GM19455 (cell line): Measurements from ENCODE around the gene APLP1.
A peak's percentile ranks its signal among the peaks of the same experiment; 100 is the strongest.
"Not testable (repeated sequence)": the region's sequence is repeated elsewhere in the genome, so short reads cannot be mapped to it uniquely, and the experiment has no call there.

Experiments
- ATAC-seq: cut with Tn5 transposase; IDR thresholded peaks from one replicate; pipeline ENCODE4 v1.9.1; 2021; ENCODE audit not compliant: unreplicated experiment

APLP1 gene

DNA sequence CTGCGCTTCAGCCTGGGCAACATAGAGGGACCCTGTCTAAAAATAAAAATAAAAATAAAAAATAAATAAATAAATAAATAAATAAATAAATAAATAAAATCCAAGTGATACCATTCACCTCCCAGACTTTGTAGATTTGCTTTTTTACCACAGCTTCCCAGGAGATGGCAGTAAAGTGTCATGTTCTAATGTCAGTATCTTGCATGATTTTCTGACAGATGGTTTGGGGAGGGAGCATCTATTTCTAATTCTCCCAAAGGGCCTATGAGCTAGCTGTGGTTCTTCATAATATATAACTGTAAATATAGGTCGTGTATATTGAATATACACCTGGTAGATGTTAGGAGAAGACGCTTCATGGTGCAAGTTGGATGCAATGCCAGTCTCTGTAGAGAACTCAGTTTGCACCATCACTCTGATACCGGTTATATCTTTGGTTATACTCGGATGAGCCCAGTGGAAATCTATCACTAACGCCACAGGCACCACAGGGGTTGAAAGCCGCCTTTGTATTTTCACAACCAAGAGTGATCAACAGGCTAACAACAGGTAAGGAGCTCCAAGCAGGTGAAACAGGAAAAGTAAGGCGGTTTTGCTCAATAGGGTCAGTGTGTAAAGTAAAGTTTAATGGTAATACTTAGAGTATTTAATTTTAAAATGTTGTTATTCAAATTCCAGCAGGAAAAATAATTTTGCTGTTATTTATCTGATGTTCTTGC, 13.9 kb downstream of the APLP1 start:
- no peak for ATAC-seq

DNA sequence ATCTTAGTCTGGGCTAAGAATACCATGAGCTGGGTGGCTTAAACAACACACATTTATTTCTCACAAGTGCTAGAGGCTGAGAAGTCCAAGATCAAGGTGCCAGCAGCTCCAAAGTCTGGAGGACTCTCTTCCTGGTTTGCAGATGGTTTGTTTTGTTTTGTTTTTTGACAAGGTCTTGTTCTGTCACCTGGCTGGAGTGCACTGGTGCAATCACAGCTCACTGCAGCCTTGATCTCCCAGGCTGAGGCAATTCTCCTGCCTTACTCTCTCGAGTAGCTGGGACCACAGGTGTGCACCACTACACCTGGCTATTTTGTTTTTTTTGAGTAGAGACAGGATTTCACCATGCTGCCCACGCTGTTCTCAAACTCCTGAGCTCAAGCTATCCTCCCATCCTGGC, 15.5 kb downstream of the APLP1 start:
- no peak for ATAC-seq

DNA sequence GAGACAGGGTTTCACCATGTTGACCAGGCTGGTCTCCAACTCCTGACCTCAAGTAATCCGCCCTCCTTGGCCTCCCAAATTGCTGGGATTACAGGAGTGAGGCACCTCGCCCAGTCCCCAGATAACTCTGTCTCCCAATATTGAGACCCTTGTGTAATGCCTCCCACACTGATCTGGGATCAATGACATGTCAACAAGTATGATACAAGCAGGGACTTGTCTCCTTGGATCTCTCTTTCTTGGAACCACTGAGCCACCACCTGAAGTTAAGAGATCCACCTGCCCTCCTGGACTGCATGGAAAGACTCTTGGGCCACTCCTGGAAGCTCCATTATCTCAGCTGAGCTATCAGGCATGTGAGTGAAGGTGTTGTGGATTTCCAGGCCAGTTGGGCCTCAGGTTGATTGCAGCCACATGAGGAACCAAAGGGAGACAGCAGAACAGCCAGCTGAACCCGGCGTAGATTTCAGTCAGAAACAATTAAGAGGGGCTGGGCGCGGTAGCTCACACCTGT, 16.9 kb downstream of the APLP1 start:
- ATAC-seq: no peak

DNA sequence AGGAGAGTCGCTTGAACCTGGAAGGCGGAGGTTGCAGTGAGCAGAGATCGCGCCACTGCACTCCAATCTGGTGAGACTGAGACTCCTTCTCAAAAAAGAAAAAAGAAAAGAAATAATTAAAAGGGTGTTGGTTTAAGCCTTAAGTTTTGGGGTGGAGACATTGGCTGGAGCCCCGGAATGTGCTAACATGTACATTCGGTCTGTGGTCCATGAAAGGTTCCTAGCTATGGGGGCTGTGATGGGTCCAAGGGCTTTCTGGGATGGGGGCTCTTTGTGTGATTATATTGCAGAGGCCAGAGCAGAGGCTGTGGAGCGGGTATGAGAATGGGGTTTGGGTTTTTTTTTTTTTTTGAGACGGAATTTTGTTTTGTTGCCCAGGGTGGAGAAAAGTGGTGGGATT, 17.5 kb downstream of the APLP1 start:
- ATAC-seq: no peak

DNA sequence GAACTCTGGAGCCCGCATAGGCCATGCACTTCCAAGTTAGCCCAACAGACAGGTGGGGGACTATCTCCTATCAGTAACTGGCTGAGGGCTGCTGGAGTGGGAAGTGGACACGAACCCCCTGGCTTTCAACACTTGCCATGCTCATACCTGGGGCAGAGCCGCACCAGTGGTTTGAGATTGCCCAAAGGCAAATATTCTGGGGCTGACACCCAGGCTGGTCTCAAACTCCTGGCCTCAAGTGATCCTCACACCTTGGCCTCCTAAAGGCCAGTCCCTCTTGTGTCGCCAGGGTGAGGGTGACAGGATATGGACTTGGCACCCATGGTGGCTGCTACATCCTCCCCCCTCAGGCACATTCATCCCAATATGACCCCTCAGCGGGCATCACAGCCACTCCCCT, 18.8 kb downstream of the APLP1 start:
- ATAC-seq: no peak

DNA sequence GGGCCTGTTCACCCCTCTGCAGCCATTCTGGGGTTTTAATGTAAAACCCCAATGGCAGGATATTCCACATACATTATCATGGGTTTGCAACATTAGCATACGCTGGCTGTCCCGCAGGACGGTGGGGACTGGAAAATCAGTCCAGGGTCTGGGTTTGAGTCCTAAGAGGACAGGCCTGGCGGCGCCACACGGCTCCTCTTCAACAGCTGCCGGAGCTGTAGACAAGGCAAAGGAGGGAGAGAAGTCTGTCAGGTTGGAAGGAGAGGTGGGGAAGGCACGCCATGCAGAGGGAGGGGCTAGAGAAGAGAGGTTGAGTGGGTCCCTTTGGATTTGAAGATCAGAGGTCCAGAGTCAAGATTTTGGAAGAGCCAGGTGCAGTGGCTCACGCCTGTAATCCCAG, 20.0 kb downstream of the APLP1 start:
- no peak for ATAC-seq

DNA sequence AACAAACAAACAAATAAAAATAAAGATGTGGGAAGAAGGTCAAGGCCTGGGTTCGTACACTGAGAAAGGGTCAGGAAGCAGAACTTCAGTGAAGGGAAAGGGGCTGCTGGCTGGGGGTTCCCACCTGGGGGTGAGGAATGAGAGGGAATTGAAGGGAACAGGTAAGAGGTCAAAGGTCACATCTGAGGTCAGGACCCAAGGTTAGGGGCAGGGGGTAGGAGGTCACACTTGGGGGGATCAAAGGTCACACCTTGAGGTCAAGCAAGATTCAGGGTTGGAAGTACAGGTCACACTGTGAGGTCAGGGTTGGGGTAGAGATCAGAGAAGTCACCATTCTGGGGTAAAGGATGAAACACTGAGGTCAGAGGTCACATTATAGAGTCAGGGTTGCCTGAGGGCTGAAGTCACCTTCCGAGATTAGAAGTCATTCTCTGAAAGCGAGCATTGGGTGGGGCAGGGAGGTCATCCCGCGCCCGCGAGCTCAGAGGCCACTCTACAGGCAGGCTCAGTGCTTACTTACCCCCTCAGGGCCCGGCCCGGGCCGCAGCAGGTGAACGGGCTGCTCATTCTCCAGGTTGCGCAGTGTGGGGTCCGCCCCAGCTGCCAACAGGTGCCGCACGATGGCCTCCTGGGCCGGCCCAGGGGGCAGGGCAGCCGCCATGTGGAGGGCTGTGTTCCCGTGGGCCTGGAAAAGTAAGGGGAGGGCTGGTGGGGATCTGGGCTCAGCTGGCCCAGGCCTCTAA, 21.2 kb downstream of the APLP1 start:
- no peak for ATAC-seq

DNA sequence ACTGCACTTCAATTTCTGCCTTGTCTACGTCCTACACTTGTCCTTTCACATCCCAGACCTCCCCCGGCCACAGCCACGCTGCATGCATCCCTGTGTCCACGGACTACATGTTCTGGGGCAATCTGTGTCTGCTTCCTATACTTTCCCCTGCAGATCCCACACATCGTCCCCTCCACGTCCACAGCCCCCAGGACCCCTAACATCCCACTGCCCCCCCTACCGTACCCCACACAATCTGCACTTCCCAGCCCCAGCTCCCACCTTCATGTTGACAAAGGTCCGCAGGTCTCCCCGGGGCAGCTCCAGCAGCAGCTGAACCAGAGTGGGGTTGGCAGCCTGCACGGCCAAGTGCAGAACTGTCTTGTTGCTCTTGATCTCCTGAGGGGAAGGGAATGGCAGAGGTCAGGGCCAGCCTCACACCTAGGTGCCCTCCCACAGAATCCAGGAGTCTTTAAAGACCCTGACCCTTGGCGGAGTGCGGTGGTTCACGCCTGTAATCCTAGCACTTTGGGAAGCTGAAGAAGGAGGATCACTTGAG, 21.8 kb downstream of the APLP1 start:
- ATAC-seq: no peak

DNA sequence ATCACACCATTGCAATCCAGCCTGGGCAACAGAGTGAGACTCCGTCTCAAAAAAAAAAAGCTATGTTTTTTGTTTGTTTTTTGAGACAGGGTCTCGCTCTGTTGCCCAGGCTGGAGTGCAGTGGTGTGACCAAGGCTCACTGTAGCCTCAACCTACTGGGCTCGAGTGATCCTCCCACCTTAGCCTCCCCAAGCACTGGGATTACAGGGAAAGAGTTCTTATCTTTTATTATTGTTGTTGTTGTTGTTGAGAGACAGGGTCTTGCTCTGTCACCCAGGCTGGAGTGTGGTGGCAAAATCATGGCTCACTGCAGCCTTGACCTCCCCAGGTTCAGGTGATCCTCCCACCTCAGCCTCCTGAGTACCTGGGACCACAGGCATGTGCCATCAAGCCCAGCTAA, 23.4 kb downstream of the APLP1 start:
- not testable (repeated sequence) for ATAC-seq

DNA sequence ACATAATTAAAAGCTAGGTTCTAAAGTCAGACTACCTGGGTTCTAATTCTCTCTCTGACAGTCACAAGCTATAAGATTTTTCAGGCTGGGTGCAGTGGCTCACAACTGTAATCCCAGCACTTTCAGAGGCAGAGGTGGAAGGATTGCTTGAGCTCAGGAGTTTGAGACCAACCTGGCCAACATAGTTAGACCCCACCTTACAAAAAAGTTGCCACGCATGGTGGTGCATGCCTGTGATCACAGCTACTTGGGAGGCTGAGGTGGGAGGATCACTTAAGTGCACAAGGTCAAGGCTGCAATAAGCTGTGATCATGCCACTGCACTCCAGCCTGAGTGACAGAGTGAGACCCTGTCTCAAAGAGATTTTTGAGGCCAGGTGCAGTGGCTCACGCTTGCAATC, 26.0 kb downstream of the APLP1 start:
- no peak for ATAC-seq

DNA sequence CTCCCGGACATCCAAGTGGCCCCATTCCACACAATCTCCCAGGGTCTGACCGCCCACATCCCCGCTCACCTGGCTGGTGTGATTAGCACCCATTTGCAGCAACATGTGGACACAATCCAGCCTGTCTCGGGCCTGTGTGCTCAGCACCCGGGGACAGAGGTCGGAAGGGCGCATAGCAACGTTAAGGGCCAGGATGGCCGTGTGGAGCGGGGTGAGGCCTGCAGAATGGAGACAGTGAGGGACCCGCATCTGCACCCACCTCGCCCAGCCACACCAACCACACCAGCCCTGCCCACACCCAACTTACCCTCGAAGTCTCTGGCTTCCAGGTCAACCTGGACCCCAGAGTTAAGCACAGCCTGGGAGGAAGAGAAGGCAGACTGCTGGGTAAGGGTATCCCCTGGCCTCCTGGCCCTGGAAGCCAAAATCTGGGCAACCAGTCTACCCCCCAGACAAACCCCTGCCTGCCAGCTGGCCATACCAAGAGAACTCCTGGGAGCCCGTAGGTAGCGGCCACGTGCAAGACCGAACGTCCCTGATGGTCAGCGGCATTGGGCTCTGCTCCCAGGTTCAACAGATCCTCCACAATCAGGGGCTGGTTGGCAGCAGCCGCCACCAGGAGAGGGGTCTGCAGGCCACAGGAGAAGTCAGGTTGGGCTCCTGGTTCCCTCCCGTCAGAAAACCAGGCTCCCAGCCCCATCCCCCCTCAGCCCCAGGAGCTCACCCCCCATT, 27.7 kb downstream of the APLP1 start:
- ATAC-seq: no peak

DNA sequence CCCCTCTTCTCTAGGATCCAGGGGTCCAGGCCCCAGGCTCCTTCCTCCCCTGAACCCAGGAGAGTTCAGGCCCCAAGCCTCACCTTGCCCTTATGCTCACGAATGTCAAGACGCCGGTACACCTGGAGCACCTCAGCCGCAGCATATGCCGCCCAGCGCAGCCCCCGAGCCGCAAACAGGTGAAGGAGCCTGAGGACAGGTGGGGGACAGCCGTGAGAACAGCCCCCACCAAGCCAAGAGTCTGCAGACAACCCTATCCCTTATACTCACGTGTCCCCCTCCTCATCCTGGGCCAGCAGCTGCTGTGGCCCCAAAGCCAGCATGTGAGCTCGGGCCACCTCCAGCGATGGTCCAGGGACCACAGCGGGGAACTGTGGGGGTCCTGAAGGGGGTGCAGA, 28.3 kb downstream of the APLP1 start:
- no peak for ATAC-seq

DNA sequence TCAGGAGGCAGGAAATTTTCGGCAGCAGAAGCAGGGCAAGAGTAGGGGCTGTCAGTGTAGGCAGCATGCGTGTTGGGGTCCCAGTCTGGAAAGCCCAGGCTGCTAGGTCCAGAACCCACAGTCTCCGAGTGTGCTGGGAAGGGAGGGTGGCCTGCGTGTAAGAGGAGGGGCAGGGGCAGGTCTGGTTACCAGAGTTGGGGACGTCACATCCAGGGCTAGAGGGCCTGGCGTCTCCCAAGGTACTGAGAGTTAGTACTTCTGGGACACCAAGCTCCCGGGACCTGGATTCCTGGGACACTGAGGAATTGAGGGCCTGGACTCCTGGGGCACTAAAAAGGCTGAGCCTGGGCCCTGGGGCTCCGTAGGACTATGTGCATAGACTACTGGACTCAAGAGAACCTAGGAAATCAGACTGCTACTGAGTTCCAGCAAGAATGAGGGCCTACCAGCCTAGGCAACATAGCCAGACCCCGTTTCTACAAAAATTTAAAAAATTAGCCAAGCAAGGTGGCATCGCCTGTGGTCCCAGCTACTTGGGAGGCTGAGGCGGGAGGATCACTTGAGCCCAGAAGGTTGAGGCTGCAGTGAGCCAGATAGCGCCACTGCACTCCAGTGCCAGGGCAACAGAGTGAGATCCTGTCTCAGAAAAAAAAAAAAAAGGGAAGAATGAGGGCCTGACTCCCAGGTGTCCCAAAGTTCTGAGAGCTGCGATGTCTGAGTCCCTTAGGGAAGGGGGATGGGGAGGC, 29.5 kb downstream of the APLP1 start:
- ATAC-seq: no peak

DNA sequence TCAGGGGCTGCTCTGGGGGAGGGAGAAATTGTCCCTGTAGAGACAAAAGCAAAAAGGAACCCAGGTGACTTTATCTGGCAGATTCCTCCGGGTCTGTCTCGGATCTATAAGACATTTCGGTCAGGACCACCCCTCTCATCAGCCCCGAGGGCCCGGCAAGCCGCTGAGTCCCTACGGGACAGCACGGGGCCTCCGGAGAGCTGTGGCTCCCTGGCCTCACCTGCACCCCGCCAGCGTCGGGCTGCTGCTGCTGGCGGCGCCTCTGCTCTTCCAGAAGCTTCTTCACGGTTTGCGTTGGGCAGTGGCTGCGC, 30.1 kb downstream of the APLP1 start:
- ATAC-seq: no peak

DNA sequence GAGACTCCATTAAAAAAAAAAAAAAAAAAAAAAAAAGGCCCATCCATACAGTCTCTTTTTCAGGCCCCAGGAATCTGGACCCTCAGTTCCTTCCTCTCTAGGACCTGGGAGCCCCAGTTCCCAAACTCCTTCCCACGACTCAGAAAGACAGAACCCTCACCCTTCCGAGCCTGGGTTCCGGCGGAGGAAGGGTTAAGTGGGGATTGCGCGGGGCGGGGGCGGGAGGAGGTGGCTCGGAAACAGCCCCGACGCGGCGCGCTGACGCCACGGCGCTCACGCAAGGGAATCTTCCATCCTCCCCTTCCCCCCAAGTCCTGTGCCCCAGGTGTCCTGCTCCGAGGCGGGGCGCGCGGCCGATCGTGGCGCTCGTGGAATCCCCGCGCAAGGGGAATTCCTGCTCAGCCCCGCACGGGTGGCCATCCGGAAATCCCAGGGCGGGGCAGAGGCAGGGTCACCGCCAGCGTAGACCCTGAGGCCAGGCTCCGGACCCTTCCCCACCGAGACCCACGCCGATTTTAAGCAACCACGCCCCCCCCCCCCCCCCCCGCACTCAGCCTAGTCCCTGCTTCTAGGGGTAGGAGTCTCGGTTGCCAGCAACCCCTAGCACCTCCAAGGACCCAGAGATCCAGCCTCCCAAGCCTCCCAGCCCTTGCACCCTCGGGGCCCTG, 31.3 kb downstream of the APLP1 start:
- ATAC-seq: peak; percentile 34

DNA sequence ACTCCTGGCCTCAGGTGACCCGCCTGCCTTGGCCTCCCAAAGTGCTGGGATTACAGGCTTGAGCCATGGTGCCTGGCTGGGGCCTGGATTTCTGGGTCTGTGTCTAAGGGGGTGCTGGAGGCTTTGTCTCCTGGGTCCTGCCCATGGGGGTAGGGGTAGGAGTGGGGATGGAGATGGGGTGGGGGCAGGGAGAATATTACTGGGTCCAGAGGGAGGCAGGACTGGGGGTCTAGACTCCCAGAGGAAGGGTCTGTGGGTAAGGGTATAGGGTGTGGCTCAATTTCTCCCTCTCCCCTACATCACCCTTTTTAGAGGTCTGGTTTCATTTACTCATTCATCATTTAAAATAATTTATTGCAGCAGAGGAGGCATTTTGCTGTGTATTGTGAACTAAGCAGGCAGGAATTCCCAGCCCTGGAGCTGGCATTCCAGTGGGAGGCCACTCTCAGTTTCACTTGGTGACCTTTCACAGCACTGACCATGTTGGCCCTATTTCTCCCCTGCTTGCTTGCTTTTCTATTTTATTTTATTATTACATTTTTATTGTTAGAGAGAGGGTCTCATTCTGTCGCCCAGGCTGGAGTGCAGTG, 32.8 kb downstream of the APLP1 start:
- no peak for ATAC-seq

DNA sequence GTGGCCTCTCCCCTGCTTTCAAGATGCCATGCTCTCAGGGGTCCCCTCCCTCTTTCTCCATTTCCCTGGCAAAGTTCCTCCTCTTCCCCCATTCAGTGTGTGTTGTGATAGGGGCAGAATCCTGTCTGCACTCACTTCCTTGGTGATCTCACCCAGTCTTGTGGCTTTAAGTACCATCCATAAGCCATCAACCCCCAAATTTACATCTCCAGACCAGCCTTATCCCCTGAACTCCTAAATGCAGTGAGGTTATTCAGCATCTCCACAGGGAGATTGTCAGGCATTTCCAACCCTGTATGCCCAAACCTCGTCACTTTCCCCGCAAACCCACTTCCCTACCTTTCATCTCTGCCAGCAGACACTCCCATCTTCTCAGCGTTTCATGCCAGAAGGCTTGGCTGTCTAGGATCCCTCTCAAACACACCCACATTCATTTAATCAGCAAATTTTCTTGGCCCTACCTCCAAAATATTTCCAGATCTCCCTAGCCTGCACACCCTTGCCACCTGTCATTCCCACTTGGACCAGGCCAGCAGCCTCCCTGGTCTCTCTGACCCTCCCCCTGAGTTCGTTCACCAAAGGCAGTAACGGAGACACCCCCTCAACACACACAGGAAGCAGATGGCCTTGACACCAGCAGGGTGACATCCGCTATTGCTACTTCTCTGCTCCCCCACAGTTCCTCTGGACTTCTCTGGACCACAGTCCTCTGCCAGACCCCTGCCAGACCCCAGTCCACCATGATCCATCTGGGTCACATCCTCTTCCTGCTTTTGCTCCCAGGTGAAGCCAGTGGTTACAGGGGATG, 33.7 kb downstream of the APLP1 start, which contains the start of gene HCST:
Gene HCST (plus strand): TSS at position 676 of the 808 bp plus-strand sequence. CDS start 65 bp downstream, at position 741.
- ATAC-seq: no peak

DNA sequence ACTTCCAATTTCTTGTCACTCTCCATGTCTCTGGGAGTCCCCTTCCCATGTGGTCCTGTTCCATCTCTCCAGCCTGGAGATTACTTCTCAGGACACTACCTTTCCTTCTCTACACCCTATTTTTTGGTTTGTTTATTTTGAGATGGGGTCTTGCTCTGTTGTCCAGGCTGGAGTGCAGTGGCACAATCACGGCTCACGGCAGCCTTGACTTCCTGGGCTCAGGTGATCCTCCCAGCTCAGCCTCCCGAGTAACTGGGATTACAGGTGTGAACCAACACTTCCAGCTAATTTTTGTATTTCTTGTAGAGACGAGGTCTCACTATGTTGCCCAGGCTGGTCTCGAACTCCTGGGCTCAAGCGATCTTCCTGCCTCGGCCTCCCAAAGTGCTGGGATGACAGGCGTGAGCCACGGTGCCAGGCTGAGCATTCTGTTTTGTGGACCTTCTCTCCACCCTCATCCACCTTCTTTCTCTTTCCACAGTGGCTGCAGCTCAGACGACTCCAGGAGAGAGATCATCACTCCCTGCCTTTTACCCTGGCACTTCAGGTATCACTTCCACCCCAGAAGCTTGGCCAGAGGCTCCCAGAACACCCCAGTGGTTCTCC, 34.6 kb downstream of the APLP1 start:
- no peak for ATAC-seq
